Femur (tissue), 1 donor: ENCODE measurements around the gene PKDCC.
"Not testable (repeated sequence)": the region's sequence is repeated elsewhere in the genome, so short reads cannot be mapped to it uniquely, and the experiment has no call there.

ENCODE experiments used
- DNase-seq: peaks from one replicate; pipeline ENCODE4 v3.0.0-alpha.2; 2017

PKDCC gene

DNA sequence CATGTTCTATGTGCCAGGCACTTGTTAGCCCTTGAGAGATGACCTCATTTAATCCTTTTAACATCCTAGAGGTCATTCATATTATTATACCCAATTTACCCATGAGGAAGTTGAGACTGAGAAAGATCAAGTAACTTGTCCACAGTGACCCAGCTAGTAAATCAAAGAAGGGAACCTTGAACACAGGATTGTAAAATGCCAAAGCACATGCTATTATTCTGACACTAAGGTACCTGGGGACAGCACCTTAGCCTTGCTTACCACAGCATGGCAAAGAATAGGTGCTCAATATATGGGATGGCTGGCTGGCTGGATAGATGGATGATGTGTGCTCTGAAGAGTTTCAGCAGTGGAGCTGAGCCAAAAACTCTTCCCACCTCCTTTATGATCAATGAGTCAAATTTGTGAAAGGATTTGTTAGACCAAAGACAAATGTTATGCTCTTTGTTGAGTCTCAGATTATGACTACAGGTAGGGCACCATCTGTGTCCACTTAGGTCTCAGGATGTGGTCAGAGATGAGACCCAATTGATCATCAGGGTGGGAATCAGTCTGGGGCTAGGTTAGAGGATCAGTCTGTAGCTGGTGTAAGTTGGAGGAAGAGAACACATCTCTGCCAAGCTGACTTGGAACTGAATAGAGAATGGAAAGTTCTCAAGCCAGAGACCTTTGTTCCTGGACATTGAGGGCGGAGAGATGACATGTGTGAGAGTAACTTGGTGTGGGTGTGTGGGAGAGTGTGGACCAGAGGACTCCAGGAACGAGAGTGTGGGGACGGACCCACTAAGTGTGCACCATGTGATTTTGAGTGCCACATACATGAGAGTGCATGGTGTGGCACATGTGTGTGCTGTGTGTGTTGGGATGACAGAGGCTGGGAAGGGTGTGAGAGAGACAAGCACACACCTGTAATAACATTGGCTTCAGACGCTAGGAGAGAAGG, 16.3 kb upstream of the PKDCC start:
- no peak for DNase-seq

DNA sequence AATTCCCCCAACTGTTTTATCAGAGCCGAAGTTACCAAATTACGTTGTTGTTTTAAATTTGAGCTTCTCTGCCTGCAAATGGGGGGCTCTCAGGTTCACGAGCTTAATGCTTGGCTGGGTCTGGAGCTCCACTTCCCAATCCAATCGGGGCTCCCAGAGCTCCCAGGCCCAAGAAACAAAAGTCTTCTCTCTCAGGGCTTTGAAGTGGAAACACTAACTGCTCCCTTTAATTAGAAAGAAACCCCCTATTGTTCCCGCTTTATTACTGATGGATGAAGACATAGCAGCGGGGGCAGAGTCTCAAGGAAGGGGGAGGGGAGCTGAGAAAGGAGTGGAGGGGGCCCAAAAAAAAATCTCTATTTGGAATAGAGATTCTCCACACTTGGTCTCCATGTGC, 15.6 kb upstream of the PKDCC start:
- DNase-seq = no peak

DNA sequence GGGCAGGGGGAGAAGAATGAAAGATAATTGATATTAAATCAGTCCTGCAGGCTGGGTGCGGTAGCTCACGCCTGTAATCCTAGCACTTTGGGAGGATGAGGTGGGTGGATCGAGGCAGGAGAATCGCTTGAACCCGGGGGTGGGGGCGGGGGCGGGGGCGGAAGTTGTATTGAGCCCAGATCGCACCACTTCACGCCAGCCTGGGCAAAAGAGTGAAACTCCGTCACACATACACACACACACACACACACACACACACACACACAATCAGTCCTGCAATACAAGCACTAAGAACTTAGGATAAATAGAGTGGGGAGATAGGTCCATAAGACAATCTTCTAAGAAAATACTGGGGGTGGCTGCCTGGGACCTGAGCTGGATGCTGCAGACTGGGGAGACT, 15.1 kb upstream of the PKDCC start:
- no peak for DNase-seq

DNA sequence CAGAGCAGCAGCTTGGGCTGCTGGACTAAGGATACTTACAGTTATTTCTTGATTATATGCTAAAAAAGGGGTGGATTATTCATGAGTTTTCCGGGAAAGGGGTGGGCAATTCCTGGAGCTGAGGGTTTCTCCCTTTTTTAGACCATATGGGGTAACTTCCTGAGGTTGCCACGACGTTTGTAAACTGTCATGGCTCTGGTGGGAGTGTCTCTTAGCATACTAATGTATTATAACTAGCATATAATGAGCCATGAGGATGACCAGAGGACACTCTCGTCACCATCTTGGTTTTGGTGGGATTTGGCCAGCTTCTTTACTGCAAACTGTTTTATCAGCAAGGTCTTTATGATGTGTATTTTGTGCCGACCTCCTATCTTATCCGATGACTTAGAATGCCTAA, 13.7 kb upstream of the PKDCC start:
- DNase-seq = not testable (repeated sequence)

DNA sequence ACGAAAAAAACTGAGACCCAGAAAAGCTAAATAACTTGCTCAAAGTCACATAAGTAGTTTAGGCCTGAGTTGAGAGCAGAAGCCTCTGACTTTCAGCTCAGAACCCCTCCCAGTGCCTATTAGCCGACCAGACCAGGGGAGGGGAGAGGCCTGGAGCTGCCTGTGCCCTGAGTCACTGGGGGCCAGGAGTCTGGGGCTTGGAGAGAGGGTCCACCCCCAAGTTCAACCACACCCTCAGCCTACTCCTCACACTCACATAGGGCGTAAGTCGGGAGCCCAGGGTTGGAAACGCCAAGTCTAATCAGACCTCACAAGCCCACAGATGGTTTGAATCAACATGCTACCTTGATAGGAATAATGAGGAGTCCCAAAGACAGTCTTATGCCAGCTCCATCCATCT, 12.6 kb upstream of the PKDCC start:
- no peak for DNase-seq

DNA sequence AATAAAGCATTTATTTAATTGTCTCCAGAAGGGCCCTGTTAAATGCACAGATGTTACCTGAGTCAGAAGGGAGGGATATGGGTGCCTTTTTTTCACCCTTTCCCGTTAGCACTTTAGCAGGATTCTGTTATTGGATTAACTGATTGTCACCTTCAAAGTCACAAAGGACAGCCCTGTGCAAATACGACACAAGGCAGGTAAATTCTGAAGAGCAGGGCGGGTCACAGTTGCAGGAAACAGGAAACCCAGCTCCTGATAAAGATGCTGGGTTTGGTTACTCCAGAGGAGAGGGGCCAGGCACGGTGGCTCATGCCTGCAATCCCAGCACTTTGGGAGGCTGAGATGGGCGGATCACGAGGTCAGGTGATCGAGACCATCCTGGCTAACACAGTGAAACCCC, 11.4 kb upstream of the PKDCC start:
- no peak for DNase-seq

DNA sequence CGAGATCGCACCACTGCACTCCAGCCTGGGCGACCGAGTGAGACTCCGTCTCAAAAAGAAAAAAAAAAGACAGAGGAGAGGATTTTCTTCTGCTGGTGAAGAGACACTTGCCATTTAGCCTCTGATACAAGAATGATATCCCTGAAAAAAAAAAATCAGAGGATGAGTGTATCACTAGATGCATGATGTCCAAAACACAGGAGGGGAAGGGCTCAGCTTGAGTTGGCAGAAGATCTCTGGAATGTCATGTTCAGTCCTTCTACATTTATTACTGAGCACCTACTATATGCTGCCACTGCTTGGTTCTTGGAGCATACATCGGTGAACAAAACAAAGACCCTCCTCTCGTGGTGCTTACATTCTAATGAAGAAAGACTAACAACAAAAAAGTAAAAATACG, 10.9 kb upstream of the PKDCC start:
- no peak for DNase-seq

DNA sequence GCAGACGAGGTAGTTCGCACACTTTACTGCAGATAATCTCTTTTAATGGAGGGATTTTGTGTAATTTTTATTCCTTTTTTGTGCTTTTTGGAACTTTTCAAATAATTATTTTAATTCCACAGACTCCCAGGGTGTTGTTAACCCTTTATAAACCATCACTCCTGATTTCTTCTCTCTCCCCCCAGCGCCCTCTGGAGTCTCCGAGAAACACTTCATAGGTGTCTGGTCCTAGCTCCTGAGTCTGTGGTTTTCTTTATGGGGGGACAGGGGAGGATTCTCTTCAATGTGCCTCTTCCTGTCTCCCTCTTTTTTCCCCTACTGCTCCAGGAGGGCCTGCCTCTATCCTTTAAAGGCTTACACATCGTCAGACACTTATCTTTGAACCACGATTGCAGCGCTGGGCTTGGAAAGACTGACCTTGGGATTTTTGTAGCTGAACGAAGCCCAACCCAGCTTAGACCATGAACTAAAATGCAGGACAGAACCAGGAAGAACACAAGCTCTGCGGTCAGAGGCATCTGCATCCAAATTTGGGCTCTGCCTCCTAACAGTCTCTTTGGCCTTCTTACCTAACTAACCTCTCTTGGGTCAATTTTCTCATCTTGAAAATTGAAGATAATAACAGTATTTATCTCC, 7.1 kb upstream of the PKDCC start:
- DNase-seq = no peak

DNA sequence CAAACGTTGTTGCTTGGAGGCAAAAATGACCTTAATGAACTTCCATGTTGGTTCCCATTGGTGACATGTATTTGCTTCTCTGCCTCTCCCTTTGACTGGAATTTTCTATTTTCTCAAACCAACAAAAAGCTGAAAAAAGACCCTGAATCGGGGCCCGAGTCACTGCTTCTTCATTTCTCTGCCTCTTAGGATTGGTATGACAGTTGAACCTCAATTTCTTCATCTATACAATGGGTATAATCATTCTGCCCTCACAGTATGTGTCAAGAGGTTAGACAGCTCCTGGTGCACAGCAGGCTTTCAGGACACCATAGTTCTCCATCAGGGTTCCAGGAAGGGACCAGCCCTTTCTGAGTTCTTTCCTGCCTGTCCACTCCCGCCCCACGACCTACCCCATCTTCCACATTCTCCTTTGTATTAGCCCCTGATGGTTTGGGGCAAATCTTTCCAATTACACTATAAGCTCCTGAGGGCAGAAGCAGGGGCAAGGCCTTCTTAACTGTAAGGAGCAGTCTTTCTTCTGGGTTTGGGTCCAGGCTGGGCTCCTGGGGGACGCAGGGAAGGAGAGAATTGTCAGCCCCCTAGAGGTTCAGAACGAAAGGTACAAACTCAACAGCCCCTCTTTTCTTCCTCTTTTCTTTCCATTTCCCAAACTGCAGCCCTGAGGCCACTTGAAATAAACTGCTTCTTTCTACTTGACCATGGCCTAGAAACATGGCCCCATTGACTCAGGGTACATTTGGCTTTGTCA, 6.3 kb upstream of the PKDCC start:
- no peak for DNase-seq

DNA sequence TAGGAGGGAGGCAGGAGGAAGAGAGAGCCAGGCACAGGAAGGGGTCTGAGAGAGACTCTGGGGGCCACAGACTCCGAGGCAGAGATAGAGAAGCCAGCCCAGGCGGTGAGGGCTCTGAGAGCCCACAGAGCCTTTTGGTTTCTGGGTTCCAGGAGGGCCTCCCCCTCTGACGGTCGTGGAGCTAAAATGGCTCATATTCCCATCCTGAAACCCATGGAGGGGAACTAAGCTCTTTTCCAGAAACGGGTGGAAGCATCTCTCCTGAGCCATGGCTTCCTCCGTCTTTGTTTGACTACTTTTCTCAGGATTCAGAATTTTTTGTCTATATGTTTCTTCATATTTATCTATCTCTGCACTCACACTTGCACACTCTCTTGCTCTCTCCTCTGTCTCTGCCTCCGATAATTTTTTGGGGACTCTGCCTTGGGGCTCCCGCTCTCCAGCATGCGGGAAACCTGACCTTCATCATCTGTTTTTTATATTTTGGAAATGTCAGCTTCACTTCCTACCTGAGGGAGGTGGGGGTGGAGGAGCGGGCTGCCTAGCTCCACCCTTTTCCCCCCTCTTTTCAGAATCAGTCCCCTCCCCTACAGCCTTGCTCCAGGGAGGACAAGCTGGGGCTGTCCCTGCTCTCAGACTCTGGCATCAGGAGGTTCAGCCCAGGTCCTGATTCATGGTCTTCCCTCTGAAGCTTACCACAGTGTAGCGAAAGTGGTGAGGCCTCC, 5.0 kb upstream of the PKDCC start:
- no peak for DNase-seq

DNA sequence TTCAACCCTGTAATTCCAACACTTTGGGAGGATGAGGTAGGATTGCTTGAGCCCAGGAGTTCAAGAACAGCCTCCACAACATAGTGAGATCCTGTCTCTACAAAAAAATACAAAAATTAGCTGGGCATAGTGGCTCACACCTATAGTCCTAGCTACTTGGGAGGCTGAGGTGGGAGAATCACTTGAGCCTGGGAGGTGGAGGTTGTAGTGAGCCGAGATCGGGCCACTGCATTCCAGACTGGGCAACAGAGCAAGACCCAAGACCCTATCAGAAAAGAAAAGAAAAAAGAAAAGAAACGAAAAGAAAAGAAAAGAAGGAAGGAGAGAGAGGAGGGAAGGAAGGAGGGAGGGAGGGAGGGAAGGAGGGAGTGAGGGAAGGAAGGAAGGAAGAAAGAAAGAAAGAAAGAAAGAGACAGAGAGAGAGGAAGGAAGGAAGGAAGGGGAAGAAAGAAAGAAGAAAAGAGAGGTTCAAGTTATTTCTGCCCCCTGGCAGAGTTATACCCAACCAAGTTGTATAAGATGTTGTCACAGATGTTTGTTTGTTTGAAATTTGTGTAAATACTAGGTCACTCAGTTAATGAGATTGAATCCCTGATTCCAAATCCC, 3.9 kb upstream of the PKDCC start:
- no peak for DNase-seq

DNA sequence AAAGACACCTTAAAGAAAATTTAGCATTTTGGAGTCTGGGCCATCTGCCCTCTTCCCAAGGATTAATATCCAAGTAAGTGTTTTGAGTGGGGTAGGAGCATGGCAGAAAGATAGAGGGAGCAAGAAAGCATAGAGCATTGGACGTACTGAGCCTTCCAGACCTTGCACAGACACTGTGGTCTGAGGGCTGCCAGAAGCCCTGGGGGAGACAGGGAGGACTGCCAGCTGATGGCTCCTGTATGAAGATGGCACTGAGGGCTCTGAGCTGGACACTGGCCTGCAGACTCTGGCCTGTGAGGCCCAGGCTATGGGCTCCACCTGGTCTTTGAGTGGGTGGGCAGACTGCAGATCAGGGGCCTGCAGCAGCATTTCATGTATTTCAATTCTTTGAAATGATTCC, 2.9 kb upstream of the PKDCC start:
- DNase-seq = no peak

DNA sequence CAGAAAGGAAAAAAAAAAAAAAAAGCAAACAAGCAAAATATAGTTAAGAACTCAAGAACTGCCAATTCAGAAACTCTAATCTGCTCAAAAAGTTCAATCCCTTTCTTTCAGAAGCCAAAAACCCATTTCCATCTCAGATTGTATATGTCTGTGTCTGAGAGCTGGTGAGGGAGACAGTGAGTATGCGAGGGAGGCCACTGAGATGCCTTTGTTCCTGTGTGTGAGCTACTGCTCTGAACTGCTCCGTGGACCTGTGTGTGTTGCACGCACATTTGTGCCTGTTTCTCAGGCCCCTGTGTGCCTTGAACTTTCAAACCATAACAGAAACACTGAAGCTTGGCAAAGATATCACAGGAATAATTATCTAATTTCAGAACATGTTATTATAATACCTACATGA, 2.5 kb upstream of the PKDCC start:
- DNase-seq = no peak

DNA sequence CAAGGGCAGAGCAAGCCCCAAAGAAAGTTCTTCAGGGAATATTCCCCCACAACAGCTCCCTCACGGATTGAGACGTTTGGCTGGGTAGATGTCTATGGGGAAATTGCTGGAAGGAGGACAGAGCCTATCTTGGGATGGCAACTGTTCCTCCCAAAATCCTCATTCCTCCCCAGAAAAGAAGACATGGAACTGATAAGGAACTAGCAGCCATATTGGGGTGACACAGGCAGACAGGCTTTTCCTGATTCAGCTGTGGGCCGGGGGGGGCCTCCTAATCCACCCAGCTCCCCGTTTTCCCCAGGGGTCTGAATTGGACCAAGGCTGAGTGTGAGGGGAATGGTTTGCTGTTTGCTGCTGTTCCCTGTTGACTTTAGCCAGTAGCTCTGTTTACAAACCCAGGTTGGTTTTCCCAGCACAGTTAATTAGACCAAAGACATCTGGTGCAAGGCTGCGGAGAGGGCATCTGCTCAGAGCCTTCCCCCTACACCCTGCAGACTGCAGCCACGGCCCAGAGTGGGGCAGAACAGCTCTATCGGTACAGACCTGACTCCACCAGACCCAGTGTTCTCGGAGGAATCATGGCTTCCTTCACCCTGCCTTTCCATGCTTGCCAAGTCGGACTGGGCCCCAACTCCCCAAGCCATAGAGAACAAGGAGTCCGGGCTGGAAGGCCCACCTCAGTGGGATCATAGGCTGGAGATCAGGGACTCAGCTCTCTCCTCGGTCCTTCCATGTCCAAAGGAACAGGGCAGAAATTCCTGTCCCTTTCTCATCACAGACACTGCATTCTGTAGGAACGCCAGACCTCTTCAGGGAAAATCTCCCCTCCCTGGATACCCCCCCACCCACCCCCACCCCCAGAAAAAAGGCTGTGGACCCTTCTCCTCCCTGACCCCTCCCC, 1.7 kb upstream of the PKDCC start:
- no peak for DNase-seq

DNA sequence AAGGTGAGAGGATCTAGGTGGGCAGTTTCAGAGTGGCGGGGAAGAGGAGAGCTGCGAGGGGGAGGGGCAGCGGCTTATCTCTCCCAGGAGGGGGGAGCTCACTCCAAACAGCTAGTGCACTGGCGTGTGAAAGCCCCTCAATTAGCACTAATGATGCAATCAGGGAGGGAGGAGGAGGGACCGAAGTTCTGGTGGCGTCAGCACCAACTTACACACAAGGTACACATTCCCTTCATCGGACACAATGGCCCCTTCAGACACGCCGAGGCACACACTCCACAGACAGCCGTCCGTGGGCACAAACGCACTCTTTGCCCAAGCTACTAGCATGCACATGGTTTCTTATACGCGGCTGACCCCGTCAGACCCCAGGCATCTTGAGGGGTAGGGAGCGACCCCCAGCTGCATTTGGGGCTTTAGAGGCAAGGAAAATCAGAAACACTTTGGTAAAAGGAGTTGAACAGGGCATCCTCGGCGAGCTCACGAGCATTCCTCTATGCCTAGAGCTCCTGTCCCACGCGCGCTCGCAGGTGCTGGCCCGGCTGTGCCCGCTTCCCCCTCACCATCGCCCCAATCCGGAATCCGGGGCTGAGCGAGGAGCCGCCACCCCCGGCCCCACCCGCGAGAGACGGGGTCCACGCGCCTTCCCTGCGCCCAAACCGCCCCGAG, 868 bp upstream of the PKDCC start:
- DNase-seq = peak; percentile 54

DNA sequence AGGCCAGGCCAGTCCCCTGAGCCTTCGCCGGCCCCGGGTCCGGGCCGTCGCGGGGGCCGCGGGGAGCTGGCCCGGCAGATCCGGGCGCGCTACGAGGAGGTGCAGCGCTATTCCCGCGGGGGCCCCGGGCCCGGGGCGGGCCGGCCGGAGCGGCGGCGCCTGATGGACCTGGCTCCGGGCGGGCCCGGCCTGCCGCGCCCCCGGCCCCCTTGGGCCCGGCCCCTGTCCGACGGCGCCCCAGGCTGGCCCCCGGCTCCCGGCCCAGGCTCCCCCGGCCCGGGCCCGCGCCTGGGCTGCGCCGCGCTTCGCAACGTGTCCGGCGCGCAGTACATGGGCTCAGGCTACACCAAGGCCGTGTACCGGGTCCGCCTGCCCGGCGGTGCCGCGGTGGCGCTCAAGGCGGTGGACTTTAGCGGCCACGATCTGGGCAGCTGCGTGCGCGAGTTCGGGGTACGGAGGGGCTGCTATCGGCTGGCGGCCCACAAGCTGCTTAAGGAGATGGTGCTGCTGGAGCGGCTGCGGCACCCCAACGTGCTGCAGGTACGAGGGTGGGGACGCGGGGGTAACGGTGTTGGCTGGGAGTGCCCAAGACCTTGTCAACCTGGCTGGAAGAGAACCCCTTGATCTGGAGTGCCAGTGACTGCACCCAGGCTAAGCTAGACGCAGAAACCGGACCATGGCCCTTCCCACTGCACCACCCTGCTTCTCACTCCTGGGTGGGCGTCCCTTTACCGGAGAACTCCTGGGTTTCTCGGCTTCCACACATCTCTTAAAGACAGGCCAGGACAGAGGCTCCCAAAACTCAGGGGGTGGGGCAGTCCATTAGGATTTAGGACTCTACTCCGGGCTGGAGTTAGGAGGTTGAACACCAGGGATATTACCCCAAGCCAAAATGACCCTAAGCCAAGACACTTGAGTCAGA, 739 bp downstream of the PKDCC start:
- no peak for DNase-seq

DNA sequence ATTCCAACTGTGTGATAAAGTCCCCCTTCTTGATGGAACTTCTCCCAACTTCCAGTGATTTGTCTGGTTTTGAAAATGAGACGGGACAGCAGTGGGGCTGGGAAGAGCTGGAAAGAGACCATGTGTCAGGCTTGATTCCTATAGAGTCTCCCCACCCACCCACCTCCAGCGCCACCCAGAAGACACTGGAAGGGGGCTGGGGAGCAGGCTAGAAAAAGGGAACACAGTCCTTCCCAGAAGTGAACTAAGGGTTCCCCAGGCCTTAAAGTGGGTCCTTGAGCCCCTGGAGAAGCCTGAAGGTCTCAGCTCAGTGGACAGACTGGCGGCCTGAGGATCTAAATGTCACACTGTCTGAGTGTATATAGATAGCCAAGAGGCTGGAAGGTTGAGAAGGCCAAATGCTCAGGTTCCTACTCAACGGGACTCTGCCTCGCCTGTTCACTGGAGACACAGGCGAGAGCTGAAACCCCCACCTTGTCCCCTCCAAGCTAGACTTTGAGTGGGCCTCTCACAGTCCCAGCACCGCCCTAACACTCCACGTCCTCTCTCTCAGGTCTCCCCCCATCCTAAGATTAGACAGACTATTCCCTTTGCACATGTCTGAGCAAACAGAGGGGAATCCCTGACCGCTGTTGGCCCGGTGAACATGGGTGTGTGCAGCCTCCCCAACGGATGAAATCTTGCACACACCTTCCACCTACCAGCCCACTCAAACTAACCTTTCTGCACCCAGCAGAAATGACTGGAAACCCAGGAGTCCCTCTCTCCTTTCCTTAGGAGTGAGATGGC, 1.6 kb downstream of the PKDCC start:
- DNase-seq = no peak

DNA sequence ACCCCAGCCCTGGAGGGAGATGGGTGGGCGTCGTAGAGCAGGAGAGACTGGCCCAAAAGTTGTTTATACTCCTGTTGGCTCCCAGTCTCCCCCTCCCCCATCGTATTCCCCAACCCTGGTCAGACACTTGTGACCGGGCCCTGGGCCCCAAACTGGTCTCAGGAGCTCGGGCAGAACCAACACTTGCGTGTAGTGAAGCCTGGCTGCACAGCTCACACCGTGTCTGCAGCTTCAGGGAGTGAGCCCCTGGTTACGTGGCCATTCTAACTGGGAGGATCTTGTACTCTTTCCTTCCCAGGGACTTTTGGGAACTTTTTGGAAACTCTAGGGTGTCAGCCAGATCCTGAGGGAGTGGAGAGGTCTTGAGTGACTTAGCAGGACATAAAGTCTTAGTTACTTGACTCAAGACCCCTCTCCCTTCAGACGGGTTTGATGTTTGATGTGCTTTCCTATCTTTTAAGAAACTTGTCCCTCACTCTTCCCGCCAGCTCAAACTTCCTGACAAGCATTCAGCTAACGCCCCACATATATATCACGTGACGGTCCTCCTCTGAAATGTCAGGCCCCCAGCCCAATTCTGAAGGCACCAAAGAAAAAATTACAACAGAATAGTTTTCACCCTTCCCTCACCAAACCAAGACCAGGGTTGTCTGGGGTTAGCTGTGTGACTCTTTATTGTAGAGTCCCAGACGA, 2.3 kb downstream of the PKDCC start:
- no peak for DNase-seq
